Measurements from ENCODE around the gene EHBP1L1.

DNA sequence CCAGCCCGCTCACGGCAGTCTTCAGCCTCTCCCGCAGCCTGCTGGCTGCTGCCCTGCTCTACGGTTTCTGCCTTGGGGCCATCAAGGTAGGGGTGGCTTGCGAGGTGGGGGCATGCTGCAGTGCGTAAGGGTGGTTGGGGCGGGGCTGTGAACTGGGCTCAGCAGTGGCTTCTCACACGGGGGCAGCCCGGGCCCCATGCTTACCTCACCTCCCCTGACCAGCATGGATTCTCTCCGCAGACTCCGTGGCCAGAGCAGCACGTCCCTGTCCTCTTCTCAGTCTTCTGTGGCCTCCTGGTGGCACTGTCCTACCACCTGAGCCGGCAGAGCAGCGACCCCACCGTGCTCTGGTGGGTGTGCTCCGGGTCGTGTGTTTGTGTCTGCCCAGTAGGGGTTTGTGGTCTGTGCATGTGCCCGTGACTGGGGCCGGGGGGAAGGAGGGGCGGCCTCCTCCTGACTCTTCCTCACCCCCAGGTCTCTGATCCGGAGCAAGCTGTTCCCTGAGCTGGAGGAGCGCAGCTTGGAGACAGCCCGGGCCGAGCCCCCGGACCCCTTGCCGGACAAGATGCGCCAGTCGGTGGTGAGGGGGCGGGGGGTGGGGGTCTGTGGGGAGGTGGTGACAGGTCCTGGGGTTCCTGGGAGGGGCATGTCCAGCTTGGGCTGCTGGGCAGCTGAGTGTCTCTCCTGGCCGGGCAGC, 49.2 kb downstream of the EHBP1L1 start:
- TF ChIP-seq, protein P1, sequence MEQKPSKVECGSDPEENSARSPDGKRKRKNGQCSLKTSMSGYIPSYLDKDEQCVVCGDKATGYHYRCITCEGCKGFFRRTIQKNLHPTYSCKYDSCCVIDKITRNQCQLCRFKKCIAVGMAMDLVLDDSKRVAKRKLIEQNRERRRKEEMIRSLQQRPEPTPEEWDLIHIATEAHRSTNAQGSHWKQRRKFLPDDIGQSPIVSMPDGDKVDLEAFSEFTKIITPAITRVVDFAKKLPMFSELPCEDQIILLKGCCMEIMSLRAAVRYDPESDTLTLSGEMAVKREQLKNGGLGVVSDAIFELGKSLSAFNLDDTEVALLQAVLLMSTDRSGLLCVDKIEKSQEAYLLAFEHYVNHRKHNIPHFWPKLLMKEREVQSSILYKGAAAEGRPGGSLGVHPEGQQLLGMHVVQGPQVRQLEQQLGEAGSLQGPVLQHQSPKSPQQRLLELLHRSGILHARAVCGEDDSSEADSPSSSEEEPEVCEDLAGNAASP (CRISPR knock-in tag; IDR thresholded peaks at IDR 0.05; ENCODE audit: borderline replicate concordance): no peak
- TF ChIP-seq TAF1 (CRISPR knock-in tag; IDR thresholded peaks at IDR 0.05) (no peak), ZNF264 (CRISPR knock-in tag; IDR thresholded peaks at IDR 0.05) (no peak), FOXM1 (CRISPR knock-in tag; IDR thresholded peaks at IDR 0.05) (no peak), ZNF562 (CRISPR knock-in tag; IDR thresholded peaks at IDR 0.05; ENCODE audit: borderline replicate concordance) (no peak), CREB1 (IDR thresholded peaks at IDR 0.05) (no peak), CREB1 (CRISPR knock-in tag; IDR thresholded peaks at IDR 0.05) (no peak), ZNF766 (CRISPR knock-in tag; IDR thresholded peaks at IDR 0.05; ENCODE audit: borderline replicate concordance) (no peak), POLR2A (IDR thresholded peaks at IDR 0.05; ENCODE audit: insufficient read depth in 1 of 2, low read depth in 2 of 2, low read length in 2 of 2) (no peak), NRL (CRISPR knock-in tag; IDR thresholded peaks at IDR 0.05; ENCODE audit: borderline replicate concordance) (no peak), ZNF703 (CRISPR knock-in tag; IDR thresholded peaks at IDR 0.05; ENCODE audit: borderline replicate concordance) (no peak), TARDBP (CRISPR knock-in tag; IDR thresholded peaks at IDR 0.05) (no peak)
- TF ChIP-seq, protein P2, sequence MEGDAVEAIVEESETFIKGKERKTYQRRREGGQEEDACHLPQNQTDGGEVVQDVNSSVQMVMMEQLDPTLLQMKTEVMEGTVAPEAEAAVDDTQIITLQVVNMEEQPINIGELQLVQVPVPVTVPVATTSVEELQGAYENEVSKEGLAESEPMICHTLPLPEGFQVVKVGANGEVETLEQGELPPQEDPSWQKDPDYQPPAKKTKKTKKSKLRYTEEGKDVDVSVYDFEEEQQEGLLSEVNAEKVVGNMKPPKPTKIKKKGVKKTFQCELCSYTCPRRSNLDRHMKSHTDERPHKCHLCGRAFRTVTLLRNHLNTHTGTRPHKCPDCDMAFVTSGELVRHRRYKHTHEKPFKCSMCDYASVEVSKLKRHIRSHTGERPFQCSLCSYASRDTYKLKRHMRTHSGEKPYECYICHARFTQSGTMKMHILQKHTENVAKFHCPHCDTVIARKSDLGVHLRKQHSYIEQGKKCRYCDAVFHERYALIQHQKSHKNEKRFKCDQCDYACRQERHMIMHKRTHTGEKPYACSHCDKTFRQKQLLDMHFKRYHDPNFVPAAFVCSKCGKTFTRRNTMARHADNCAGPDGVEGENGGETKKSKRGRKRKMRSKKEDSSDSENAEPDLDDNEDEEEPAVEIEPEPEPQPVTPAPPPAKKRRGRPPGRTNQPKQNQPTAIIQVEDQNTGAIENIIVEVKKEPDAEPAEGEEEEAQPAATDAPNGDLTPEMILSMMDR (CRISPR knock-in tag; IDR thresholded peaks at IDR 0.05): no peak
- TF ChIP-seq, protein P3, sequence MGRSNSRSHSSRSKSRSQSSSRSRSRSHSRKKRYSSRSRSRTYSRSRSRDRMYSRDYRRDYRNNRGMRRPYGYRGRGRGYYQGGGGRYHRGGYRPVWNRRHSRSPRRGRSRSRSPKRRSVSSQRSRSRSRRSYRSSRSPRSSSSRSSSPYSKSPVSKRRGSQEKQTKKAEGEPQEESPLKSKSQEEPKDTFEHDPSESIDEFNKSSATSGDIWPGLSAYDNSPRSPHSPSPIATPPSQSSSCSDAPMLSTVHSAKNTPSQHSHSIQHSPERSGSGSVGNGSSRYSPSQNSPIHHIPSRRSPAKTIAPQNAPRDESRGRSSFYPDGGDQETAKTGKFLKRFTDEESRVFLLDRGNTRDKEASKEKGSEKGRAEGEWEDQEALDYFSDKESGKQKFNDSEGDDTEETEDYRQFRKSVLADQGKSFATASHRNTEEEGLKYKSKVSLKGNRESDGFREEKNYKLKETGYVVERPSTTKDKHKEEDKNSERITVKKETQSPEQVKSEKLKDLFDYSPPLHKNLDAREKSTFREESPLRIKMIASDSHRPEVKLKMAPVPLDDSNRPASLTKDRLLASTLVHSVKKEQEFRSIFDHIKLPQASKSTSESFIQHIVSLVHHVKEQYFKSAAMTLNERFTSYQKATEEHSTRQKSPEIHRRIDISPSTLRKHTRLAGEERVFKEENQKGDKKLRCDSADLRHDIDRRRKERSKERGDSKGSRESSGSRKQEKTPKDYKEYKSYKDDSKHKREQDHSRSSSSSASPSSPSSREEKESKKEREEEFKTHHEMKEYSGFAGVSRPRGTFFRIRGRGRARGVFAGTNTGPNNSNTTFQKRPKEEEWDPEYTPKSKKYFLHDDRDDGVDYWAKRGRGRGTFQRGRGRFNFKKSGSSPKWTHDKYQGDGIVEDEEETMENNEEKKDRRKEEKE (IDR thresholded peaks at IDR 0.05): no peak
- TF ChIP-seq, protein P4, sequence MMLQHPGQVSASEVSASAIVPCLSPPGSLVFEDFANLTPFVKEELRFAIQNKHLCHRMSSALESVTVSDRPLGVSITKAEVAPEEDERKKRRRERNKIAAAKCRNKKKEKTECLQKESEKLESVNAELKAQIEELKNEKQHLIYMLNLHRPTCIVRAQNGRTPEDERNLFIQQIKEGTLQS (CRISPR knock-in tag; IDR thresholded peaks at IDR 0.05): no peak

All from HepG2 (cell line).